Natural killer cell (primary cell): ENCODE data around the gene PTPRA. TPM values are rescaled to one million over a fixed set of nuclear protein-coding genes. Genes with fewer than 3 reads are reported as not detected.

Source experiments
- ATAC-seq, 3 donors: fragments of 150-1000 bp in 2 of 3; fragments of 200-7000 bp in 1 of 3; cut with Tn5 transposase; 1 replicate in 1 of 3; 2 replicates in 2 of 3; pipeline ENCODE4 v1.10.0; 2021; ENCODE audit warnings: mild to moderate bottlenecking in 2 of 3, moderate library complexity in 2 of 3
- DNase-seq, 2 donors: peaks; one replicate each; pipeline versions ENCODE4 v3.0.0 to v3.0.0-alpha.2; 2013 to 2021; ENCODE audit warnings: mixed read lengths in 1 of 2
- H3K27ac ChIP-seq: one replicate; pipeline ENCODE4 v1.5.1; 2013; ENCODE audit warnings: mild to moderate bottlenecking, low read length
- H3K27me3 ChIP-seq: one replicate; pipeline ENCODE4 v1.6.1; 2013; ENCODE audit warnings: low read length; ENCODE audit not compliant: control insufficient read depth, insufficient read depth
- H3K36me3 ChIP-seq: one replicate; pipeline ENCODE4 v1.6.1; 2013; ENCODE audit warnings: low read length; ENCODE audit not compliant: control insufficient read depth, insufficient read depth
- H3K4me1 ChIP-seq: one replicate; pipeline ENCODE4 v1.6.1; 2013; ENCODE audit warnings: low read length; ENCODE audit not compliant: control insufficient read depth, insufficient read depth
- H3K4me3 ChIP-seq: one replicate; pipeline ENCODE4 v1.5.1; 2013; ENCODE audit warnings: low read length
- H3K9me3 ChIP-seq: one replicate; pipeline ENCODE4 v1.6.1; 2013; ENCODE audit warnings: low read length; ENCODE audit not compliant: control insufficient read depth, insufficient read depth
- H3K27ac Mint-ChIP-seq, 2 donors: one replicate each; pipeline ENCODE4 v1.8.0; 2022; ENCODE audit warnings: mild to moderate bottlenecking in 2 of 2, mixed read lengths in 2 of 2, moderate library complexity in 1 of 2
- H3K27me3 Mint-ChIP-seq, 2 donors: one replicate each; pipeline ENCODE4 v1.8.0; 2022; ENCODE audit warnings: low read depth in 2 of 2, mixed read lengths in 2 of 2
- H3K36me3 Mint-ChIP-seq: one replicate; pipeline ENCODE4 v1.8.0; 2022; ENCODE audit warnings: mixed read lengths
- H3K4me1 Mint-ChIP-seq, 2 donors: one replicate each; pipeline ENCODE4 v1.8.0; 2022; ENCODE audit warnings: mixed read lengths in 2 of 2
- H3K4me3 Mint-ChIP-seq: one replicate; pipeline ENCODE4 v1.8.0; 2022; ENCODE audit warnings: mild to moderate bottlenecking, moderate library complexity, mixed read lengths
- H3K9me3 Mint-ChIP-seq, 2 donors: one replicate each; pipeline ENCODE4 v1.8.0; 2022; ENCODE audit warnings: mixed read lengths in 2 of 2
- CTCF ChIP-seq: fragments of 200-600 bp; IDR thresholded peaks from one replicate; pipeline ENCODE4 v1.8.0; 2022; ENCODE audit warnings: antibody characterized with exemption
- WGBS: methylation state at CpG from one replicate; pipeline ENCODE4 v1.1.7; 2013; ENCODE audit warnings: missing lambda C conversion rate; ENCODE audit not compliant: insufficient coverage; 5-methylcytosine and 5-hydroxymethylcytosine counted together
- intact Hi-C: fragments of 100-400 bp; cut with micrococcal nuclease; formaldehyde crosslinking; loops from one replicate; pipeline ENCODE4 v1.14.2; 2022
- total RNA-seq, 4 donors: library from RNA; stranded (reverse); fragments of 120-200 nt in 1 of 4; gene quantifications; one replicate each; pipeline versions ENCODE4 v1.2.3 to v1.2.4, GENCODE V29; 2013 to 2022

PTPRA gene
- total RNA-seq, 3 donors from 2014 or later (not counting 1 experiment from before 2014, with no cell fraction given): 125 to 172 (median 141) TPM

GRCh38 chr20:2918096-2919049, 45.1 kb downstream of the PTPRA start:
- H3K36me3 Mint-ChIP-seq: no peaks in the 10 kb centered on the region
- ATAC-seq (no peak), DNase-seq (no peak)
- peak overlapping the region; percentile 1 to 58 for H3K27ac Mint-ChIP-seq
- no peaks in the 10 kb centered on the region for H3K9me3 Mint-ChIP-seq
- no peak overlapping the region for H3K4me3 Mint-ChIP-seq
- 56% methylated on average over 5 of the region's 7 CpGs for WGBS
- H3K27me3 ChIP-seq: no peaks in the 10 kb centered on the region
- no peaks in the 10 kb centered on the region for H3K36me3 ChIP-seq
- H3K9me3 ChIP-seq: no peaks in the 10 kb centered on the region
- intact Hi-C loops: no loop called here
- no peak for TF ChIP-seq CTCF
- no peaks in the 10 kb centered on the region for H3K27me3 Mint-ChIP-seq
- no peak overlapping the region for H3K4me3 ChIP-seq
- no peak overlapping the region for H3K27ac ChIP-seq
- peaks cover 40 to 47% of the 10 kb centered on the region in 2 donors for H3K4me1 Mint-ChIP-seq
- no peaks in the 10 kb centered on the region for H3K4me1 ChIP-seq

- no peak for DNase-seq
- Histone ChIP-seq H3K27me3 (no peaks in the 10 kb centered on the region), H3K4me3 (no peak overlapping the region), H3K27ac (no peak overlapping the region), H3K36me3 (peaks cover 10% of the 10 kb centered on the region), H3K9me3 (no peaks in the 10 kb centered on the region), H3K4me1 (no peaks in the 10 kb centered on the region)
- H3K36me3 Mint-ChIP-seq: no peaks in the 10 kb centered on the region
- WGBS: 88% methylated on average over 1 of the region's 2 CpGs
- peaks cover 37 to 38% of the 10 kb centered on the region in 2 donors for H3K4me1 Mint-ChIP-seq
- intact Hi-C loops: no loop called here
- TF ChIP-seq CTCF: no peak
- ATAC-seq: no peak
- H3K9me3 Mint-ChIP-seq: no peaks in the 10 kb centered on the region
- H3K4me3 Mint-ChIP-seq: no peak overlapping the region
- H3K27ac Mint-ChIP-seq: peak overlapping the region; percentile 53 to 56
- H3K27me3 Mint-ChIP-seq: no peaks in the 10 kb centered on the region
Observed at GRCh38 chr20:2919518-2920245, 46.4 kb downstream of the PTPRA start.

- no peak overlapping the region for H3K4me3 Mint-ChIP-seq
- H3K9me3 Mint-ChIP-seq: no peaks in the 10 kb centered on the region
- no peak for TF ChIP-seq CTCF
- Histone ChIP-seq H3K4me1 (no peaks in the 10 kb centered on the region), H3K9me3 (no peaks in the 10 kb centered on the region), H3K4me3 (no peak overlapping the region), H3K36me3 (peaks cover 12% of the 10 kb centered on the region), H3K27me3 (no peaks in the 10 kb centered on the region), H3K27ac (no peak overlapping the region)
- no peaks in the 10 kb centered on the region for H3K27me3 Mint-ChIP-seq
- H3K27ac Mint-ChIP-seq: peak overlapping the region; percentile 53 to 56
- DNase-seq (no peak), ATAC-seq (no peak)
- peaks cover 6% of the 10 kb centered on the region for H3K36me3 Mint-ChIP-seq
- peaks cover 33 to 38% of the 10 kb centered on the region in 2 donors for H3K4me1 Mint-ChIP-seq
- WGBS: 100% methylated on average over 1 of the region's 1 CpG
- intact Hi-C loops: no loop called here
Observed at GRCh38 chr20:2920473-2920872, 47.2 kb downstream of the PTPRA start.
